Measurements from ENCODE around the gene PDE4D.

GRCh38 chr5:59100875-59101274 is 792.7 kb downstream of the PDE4D start:
- TF ChIP-seq EZH2 (IDR thresholded peaks at IDR 0.05) = no peak
- TF ChIP-seq CTCF (IDR thresholded peaks at IDR 0.05) = no peak

Measured in neural progenitor cell (in vitro differentiated cells).